SU-DHL-6 (cell line): ENCODE data around the gene BTN3A1.

Source experiments
- CTCF ChIP-seq: fragments of 200-600 bp; sonication (generic); IDR thresholded peaks from one replicate; pipeline ENCODE4 v1.5.1; 2017; ENCODE audit warnings: antibody characterized with exemption, mild to moderate bottlenecking, low read length, moderate library complexity; ENCODE audit not compliant: insufficient read depth, poor library complexity, severe bottlenecking
- EZH2phosphoT487 ChIP-seq: fragments of 200-600 bp; sonication (generic), shearing (Covaris generic); conservative IDR thresholded peaks from 2 replicates; pipeline ENCODE4 v1.6.1; 2018; ENCODE audit warnings: mild to moderate bottlenecking, antibody characterized with exemption, low read length, moderate library complexity, mixed read lengths

- TF ChIP-seq CTCF (no peak), EZH2phosphoT487 (no peak)
Measured at GRCh38 chr6:26375270-26375669, 26.8 kb upstream of the BTN3A1 start.
